Mesothelial cell of epicardium (in vitro differentiated cells): ENCODE measurements around the gene BNC2. TPM values are rescaled to one million over a fixed set of nuclear protein-coding genes. Genes with fewer than 3 reads are reported as not detected.

Experiments
- DNase-seq, 2 experiments: peaks; one replicate each; pipeline ENCODE4 v3.0.0; 2021; ENCODE audit warnings: low spot score in 2 of 2; ENCODE audit not compliant: unreplicated experiment in 2 of 2
- H3K27ac Mint-ChIP-seq: 2 replicates; pipeline ENCODE4 v1.8.0; 2021; ENCODE audit warnings: mixed read lengths
- H3K27me3 Mint-ChIP-seq: 2 replicates; pipeline ENCODE4 v1.8.0; 2021; ENCODE audit warnings: low read depth, mixed read lengths
- H3K36me3 Mint-ChIP-seq: 2 replicates; pipeline ENCODE4 v1.8.0; 2021; ENCODE audit warnings: mixed read lengths
- H3K4me1 Mint-ChIP-seq: 2 replicates; pipeline ENCODE4 v1.8.0; 2021; ENCODE audit warnings: mixed read lengths
- H3K4me3 Mint-ChIP-seq: 2 replicates; pipeline ENCODE4 v1.8.0; 2021; ENCODE audit warnings: mild to moderate bottlenecking, moderate library complexity, mixed read lengths
- H3K9me3 Mint-ChIP-seq: 2 replicates; pipeline ENCODE4 v1.8.0; 2021; ENCODE audit warnings: mixed read lengths
- total RNA-seq: library from RNA; stranded (reverse); gene quantifications from 3 replicates; pipeline ENCODE4 v1.2.1, GENCODE V29; 2021
- TF ChIP-seq, protein P1 (sequence below): fragments of 200-600 bp; sonication (generic); IDR thresholded peaks from one replicate; pipeline ENCODE4 v1.5.0; 2021; ENCODE audit warnings: antibody characterized with exemption; ENCODE audit not compliant: unreplicated experiment

Gene BNC2
- total RNA-seq, 1 donor from 2014 or later: 45.1 TPM

DNA sequence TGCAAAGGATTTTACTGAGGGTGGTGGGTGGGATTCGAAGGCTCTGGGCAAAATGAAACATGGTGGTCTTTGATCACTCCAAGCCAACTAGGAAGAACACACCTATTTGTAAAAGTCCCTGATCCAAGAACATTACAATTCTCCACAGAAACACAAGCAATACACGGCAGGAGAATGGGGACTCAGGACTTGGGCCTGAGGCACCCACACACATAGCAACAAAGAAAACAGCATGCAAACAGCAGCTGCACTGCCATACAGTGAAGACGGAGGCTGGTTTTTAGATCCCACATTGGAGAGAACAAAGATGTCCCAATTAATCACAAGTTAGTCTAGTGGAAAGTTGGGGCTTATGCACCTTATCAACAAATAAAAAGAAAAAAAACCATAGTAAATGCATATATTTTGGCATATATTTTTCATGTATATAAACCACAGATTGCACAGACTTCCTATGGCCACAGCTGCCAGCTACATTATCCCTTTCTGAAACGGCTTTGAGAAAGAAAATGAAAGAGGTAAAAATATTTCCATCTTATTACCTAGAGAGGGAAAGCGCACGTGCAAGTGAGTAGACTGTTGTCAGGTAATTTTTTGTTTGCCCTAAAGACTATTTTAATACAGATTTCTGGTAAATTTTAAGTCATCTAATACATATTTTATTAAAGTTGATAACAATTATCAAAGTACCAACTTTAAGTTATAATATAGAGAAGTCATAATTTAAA, 410.9 kb downstream of the BNC2 start:
- no peak for DNase-seq
- Mint-ChIP-seq H3K27me3 (no peaks in the 10 kb centered on the region), H3K36me3 (no peaks in the 10 kb centered on the region), H3K27ac (no peak overlapping the region), H3K4me1 (peaks cover 37% of the 10 kb centered on the region), H3K4me3 (no peak overlapping the region), H3K9me3 (no peaks in the 10 kb centered on the region)
- TF ChIP-seq, protein P1, sequence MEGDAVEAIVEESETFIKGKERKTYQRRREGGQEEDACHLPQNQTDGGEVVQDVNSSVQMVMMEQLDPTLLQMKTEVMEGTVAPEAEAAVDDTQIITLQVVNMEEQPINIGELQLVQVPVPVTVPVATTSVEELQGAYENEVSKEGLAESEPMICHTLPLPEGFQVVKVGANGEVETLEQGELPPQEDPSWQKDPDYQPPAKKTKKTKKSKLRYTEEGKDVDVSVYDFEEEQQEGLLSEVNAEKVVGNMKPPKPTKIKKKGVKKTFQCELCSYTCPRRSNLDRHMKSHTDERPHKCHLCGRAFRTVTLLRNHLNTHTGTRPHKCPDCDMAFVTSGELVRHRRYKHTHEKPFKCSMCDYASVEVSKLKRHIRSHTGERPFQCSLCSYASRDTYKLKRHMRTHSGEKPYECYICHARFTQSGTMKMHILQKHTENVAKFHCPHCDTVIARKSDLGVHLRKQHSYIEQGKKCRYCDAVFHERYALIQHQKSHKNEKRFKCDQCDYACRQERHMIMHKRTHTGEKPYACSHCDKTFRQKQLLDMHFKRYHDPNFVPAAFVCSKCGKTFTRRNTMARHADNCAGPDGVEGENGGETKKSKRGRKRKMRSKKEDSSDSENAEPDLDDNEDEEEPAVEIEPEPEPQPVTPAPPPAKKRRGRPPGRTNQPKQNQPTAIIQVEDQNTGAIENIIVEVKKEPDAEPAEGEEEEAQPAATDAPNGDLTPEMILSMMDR: no peak

DNA sequence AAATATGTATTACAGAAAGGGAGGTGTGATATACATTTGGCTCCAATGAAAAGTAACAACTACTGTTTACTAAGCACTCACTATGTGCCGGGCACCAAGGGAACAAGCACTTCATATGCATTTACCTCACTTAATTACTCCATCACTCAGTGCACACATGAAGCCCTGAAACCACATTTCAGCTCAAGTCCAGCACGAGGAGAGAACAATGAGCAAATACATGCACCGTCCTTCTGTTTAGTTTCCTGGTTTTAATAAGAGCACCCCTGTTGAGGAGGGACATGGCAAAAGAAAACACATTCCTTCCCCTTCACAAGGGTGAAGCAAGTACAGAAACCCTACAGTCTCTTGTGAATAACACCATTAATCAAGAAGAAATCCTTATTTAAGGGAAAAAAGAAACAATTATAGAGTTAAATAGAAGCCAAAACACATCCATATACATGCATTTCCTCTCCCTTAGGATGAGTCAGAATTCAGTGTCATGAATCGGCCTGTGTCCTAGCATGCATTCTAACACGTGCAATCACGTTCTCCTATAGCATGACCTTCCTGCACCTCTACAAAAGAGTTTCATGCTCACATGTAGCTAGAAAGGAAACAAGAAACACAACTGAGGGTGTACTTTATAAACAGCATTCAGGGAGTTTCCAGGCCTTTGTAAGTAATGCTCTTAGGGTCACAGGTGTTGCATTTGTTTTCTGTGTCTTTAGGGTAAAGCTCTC, 411.6 kb downstream of the BNC2 start:
- Mint-ChIP-seq H3K27me3 (no peaks in the 10 kb centered on the region), H3K9me3 (no peaks in the 10 kb centered on the region), H3K4me1 (peaks cover 37% of the 10 kb centered on the region), H3K27ac (no peak overlapping the region), H3K4me3 (no peak overlapping the region), H3K36me3 (no peaks in the 10 kb centered on the region)
- TF ChIP-seq, protein P1: no peak
- DNase-seq: no peak

- no peaks in the 10 kb centered on the region for H3K27me3 Mint-ChIP-seq
- no peak for DNase-seq
- H3K4me3 Mint-ChIP-seq: no peak overlapping the region
- TF ChIP-seq, protein P1: no peak
- peaks cover 24% of the 10 kb centered on the region for H3K4me1 Mint-ChIP-seq
- H3K27ac Mint-ChIP-seq: no peak overlapping the region
- H3K9me3 Mint-ChIP-seq: no peaks in the 10 kb centered on the region
- H3K36me3 Mint-ChIP-seq: peaks cover 2% of the 10 kb centered on the region
Observed at GRCh38 chr9:16455842-16456241, 414.6 kb downstream of the BNC2 start.

GRCh38 chr9:16453390-16453789, 417.1 kb downstream of the BNC2 start:
- Mint-ChIP-seq H3K4me1 (peaks cover 18% of the 10 kb centered on the region), H3K27me3 (no peaks in the 10 kb centered on the region), H3K36me3 (peaks cover 2% of the 10 kb centered on the region), H3K27ac (no peak overlapping the region), H3K4me3 (no peak overlapping the region), H3K9me3 (no peaks in the 10 kb centered on the region)
- no peak for DNase-seq
- TF ChIP-seq, protein P1: no peak

- DNase-seq: no peak
- H3K36me3 Mint-ChIP-seq: peaks cover 2% of the 10 kb centered on the region
- TF ChIP-seq, protein P1: no peak
- H3K4me1 Mint-ChIP-seq: peaks cover 36% of the 10 kb centered on the region
- no peak overlapping the region for H3K4me3 Mint-ChIP-seq
- H3K9me3 Mint-ChIP-seq: no peaks in the 10 kb centered on the region
- H3K27ac Mint-ChIP-seq: no peak overlapping the region
- H3K27me3 Mint-ChIP-seq: no peaks in the 10 kb centered on the region
Observed at GRCh38 chr9:16450578-16450977, 419.9 kb downstream of the BNC2 start.
